HG03442 (cell line): Measurements from ENCODE around the gene TM4SF18.

Source experiments
- ATAC-seq: cut with Tn5 transposase; IDR thresholded peaks from one replicate; pipeline ENCODE4 v1.9.1; 2021; ENCODE audit warnings: mild to moderate bottlenecking, moderate library complexity; ENCODE audit not compliant: unreplicated experiment

TM4SF18 gene

GRCh38 chr3:149331396-149331795 lies 2.0 kb downstream of the TM4SF18 start:
- no peak for ATAC-seq

GRCh38 chr3:149330609-149331331 lies 2.7 kb downstream of the TM4SF18 start:
- ATAC-seq, result no peak

GRCh38 chr3:149327156-149327555 lies 6.3 kb downstream of the TM4SF18 start:
- no peak for ATAC-seq

GRCh38 chr3:149325581-149325980 lies 7.9 kb downstream of the TM4SF18 start:
- ATAC-seq, result no peak

GRCh38 chr3:149324332-149324731 lies 9.1 kb downstream of the TM4SF18 start:
- no peak for ATAC-seq

GRCh38 chr3:149321640-149322039 lies 11.8 kb downstream of the TM4SF18 start:
- no peak for ATAC-seq

GRCh38 chr3:149321136-149321535 lies 12.3 kb downstream of the TM4SF18 start:
- no peak for ATAC-seq

- ATAC-seq, result no peak
Measured at GRCh38 chr3:149319750-149320149, 13.7 kb downstream of the TM4SF18 start.

GRCh38 chr3:149317072-149317471 lies 16.4 kb downstream of the TM4SF18 start:
- no peak for ATAC-seq

- no peak for ATAC-seq
Measured at GRCh38 chr3:149316437-149316836, 17.0 kb downstream of the TM4SF18 start.

- no peak for ATAC-seq
Measured at GRCh38 chr3:149315694-149316093, 17.7 kb downstream of the TM4SF18 start.

- no peak for ATAC-seq
Measured at GRCh38 chr3:149314807-149315578, 18.4 kb downstream of the TM4SF18 start.

- ATAC-seq, result no peak
Measured at GRCh38 chr3:149313542-149313941, 19.9 kb downstream of the TM4SF18 start.

GRCh38 chr3:149310796-149311534 lies 22.5 kb downstream of the TM4SF18 start:
- ATAC-seq, result no peak

- no peak for ATAC-seq
Measured at GRCh38 chr3:149307435-149307783, 26.0 kb downstream of the TM4SF18 start.

GRCh38 chr3:149306751-149307434 lies 26.5 kb downstream of the TM4SF18 start:
- ATAC-seq, result no peak

- ATAC-seq, result no peak
Measured at GRCh38 chr3:149305376-149305775, 28.1 kb downstream of the TM4SF18 start.

- peak; percentile 87 for ATAC-seq
Measured at GRCh38 chr3:149299938-149300801, 33.3 kb downstream of the TM4SF18 start.

GRCh38 chr3:149296972-149297371 lies 36.5 kb downstream of the TM4SF18 start:
- ATAC-seq, result no peak

GRCh38 chr3:149292666-149293065 lies 40.8 kb downstream of the TM4SF18 start:
- no peak for ATAC-seq
